Measurements from ENCODE around the gene CUL5. TPM values are rescaled to one million over a fixed set of nuclear protein-coding genes. Genes with fewer than 3 reads are reported as not detected.
"Not testable (repeated sequence)": the region's sequence is repeated elsewhere in the genome, so short reads cannot be mapped to it uniquely, and the experiment has no call there.

The CUL5 gene
- total RNA-seq, 1 experiment from 2014 or later, result 34.3 TPM

GRCh38 chr11:108122166-108122628 is 113.5 kb downstream of the CUL5 start:
- ChIA-PET POLR2A (ENCODE audit: unreplicated experiment) (no interaction called here), CTCF (no interaction called here)
- H4K20me1 ChIP-seq (ENCODE audit: insufficient read depth), result no peaks in the 10 kb centered on the region
- H3K4me3 ChIP-seq, result peak overlapping the region; percentile 92
- no peak for DNase-seq
- no peaks in the 10 kb centered on the region for H3K9me2 ChIP-seq (ENCODE audit: insufficient read depth)
- no peaks in the 10 kb centered on the region for H3K27me3 ChIP-seq (ENCODE audit: insufficient read depth, low read depth)
- H3K27ac ChIP-seq, result no peak overlapping the region
- intact Hi-C loops (cut with micrococcal nuclease; ENCODE audit: unreplicated experiment), result loop anchor here (5.0 kb wide), 1 partner anchor 470 kb away; the partner anchor contains the start of gene EXPH5
- TSS peak; percentile 38 for BruUV-seq (replicated peaks)
- H3K9me3 ChIP-seq (ENCODE audit: insufficient read depth, low read depth), result no peaks in the 10 kb centered on the region
- peaks cover 19% of the 10 kb centered on the region; the same call in 1 of the 2 replicates for H3K79me2 ChIP-seq (ENCODE audit: low read depth)
- H3K4me2 ChIP-seq, result peak overlapping the region; percentile 93
- peak overlapping the region; percentile 99 for H2AFZ ChIP-seq
- no peaks in the 10 kb centered on the region for H3K36me3 ChIP-seq (ENCODE audit: low read depth)
- H3F3A ChIP-seq (ENCODE audit: insufficient read depth, low read depth), result no peaks in the 10 kb centered on the region
- peaks cover 12% of the 10 kb centered on the region for H3K4me1 ChIP-seq (replicated peaks; ENCODE audit: insufficient read depth)
- no peak for TF ChIP-seq CTCF (conservative IDR thresholded peaks at IDR 0.05)
- TF ChIP-seq EZH2 (IDR thresholded peaks at IDR 0.05; ENCODE audit: low read depth), result no peak

- no peak for TF ChIP-seq EZH2 (IDR thresholded peaks at IDR 0.05; ENCODE audit: low read depth)
- Histone ChIP-seq H3K9me2 (ENCODE audit: insufficient read depth) (no peaks in the 10 kb centered on the region), H3K4me1 (replicated peaks; ENCODE audit: insufficient read depth) (peaks cover 12% of the 10 kb centered on the region), H2AFZ (no peak overlapping the region), H3K27me3 (ENCODE audit: insufficient read depth, low read depth) (no peaks in the 10 kb centered on the region), H3F3A (ENCODE audit: insufficient read depth, low read depth) (no peaks in the 10 kb centered on the region), H3K4me2 (no peak overlapping the region), H4K20me1 (ENCODE audit: insufficient read depth) (no peaks in the 10 kb centered on the region), H3K27ac (no peak overlapping the region), H3K79me2 (ENCODE audit: low read depth) (peaks cover 19% of the 10 kb centered on the region; the same call in 1 of the 2 replicates), H3K36me3 (ENCODE audit: low read depth) (no peaks in the 10 kb centered on the region), H3K9me3 (ENCODE audit: insufficient read depth, low read depth) (no peaks in the 10 kb centered on the region), H3K4me3 (no peak overlapping the region)
- intact Hi-C loops (cut with micrococcal nuclease; ENCODE audit: unreplicated experiment), result no loop called here
- ChIA-PET CTCF (no interaction called here), POLR2A (ENCODE audit: unreplicated experiment) (no interaction called here)
- BruUV-seq (replicated peaks), result no TSS peak
- no peak for DNase-seq
These were observed 116.4 kb downstream of the CUL5 start for GRCh38 chr11:108125096-108125495.

GRCh38 chr11:108128772-108129171 is 120.1 kb downstream of the CUL5 start:
- Histone ChIP-seq H3K36me3 (ENCODE audit: low read depth) (peaks cover 10% of the 10 kb centered on the region; the same call in 1 of the 2 replicates), H3K9me2 (ENCODE audit: insufficient read depth) (no peaks in the 10 kb centered on the region; the same call in 1 of the 2 replicates), H3K27ac (no peak overlapping the region), H3K79me2 (ENCODE audit: low read depth) (0 out of 2 replicates have a peak, but pooled peaks cover 2% of the 10 kb centered on the region), H3K4me1 (replicated peaks; ENCODE audit: insufficient read depth) (0 out of 2 replicates have a peak, but pooled peaks cover 1% of the 10 kb centered on the region), H3F3A (ENCODE audit: insufficient read depth, low read depth) (peaks cover 5% of the 10 kb centered on the region), H3K4me2 (no peak overlapping the region), H2AFZ (no peak overlapping the region), H3K4me3 (no peak overlapping the region), H4K20me1 (ENCODE audit: insufficient read depth) (no peaks in the 10 kb centered on the region), H3K27me3 (ENCODE audit: insufficient read depth, low read depth) (no peaks in the 10 kb centered on the region), H3K9me3 (ENCODE audit: insufficient read depth, low read depth) (no peaks in the 10 kb centered on the region)
- intact Hi-C loops (cut with micrococcal nuclease; ENCODE audit: unreplicated experiment), result no loop called here
- ChIA-PET POLR2A (ENCODE audit: unreplicated experiment) (no interaction called here), CTCF (interaction anchor here (0.7 kb wide), 1 partner anchor 1977 kb away, joined by 3 read pairs; no protein-coding TSS in a partner anchor)
- DNase-seq, result no peak
- TF ChIP-seq EZH2 (IDR thresholded peaks at IDR 0.05; ENCODE audit: low read depth) (no peak), CTCF (conservative IDR thresholded peaks at IDR 0.05) (no peak)
- BruUV-seq (replicated peaks), result no TSS peak

- no peaks in the 10 kb centered on the region for H3K79me2 ChIP-seq (ENCODE audit: low read depth)
- H3K27me3 ChIP-seq (ENCODE audit: insufficient read depth, low read depth), result no peaks in the 10 kb centered on the region
- H3K4me3 ChIP-seq, result no peak overlapping the region
- BruUV-seq (replicated peaks), result no TSS peak
- ChIA-PET CTCF (no interaction called here), POLR2A (ENCODE audit: unreplicated experiment) (no interaction called here)
- TF ChIP-seq CTCF (conservative IDR thresholded peaks at IDR 0.05) (no peak), EZH2 (IDR thresholded peaks at IDR 0.05; ENCODE audit: low read depth) (no peak)
- no peaks in the 10 kb centered on the region for H3K9me3 ChIP-seq (ENCODE audit: insufficient read depth, low read depth)
- H3K4me1 ChIP-seq (replicated peaks; ENCODE audit: insufficient read depth), result no peaks in the 10 kb centered on the region
- peak in 1 of 2 experiments; percentile 33 for DNase-seq
- intact Hi-C loops (cut with micrococcal nuclease; ENCODE audit: unreplicated experiment), result no loop called here
- no peaks in the 10 kb centered on the region for H4K20me1 ChIP-seq (ENCODE audit: insufficient read depth)
- no peak overlapping the region for H3K27ac ChIP-seq
- no peaks in the 10 kb centered on the region; the same call in 1 of the 2 replicates for H3K9me2 ChIP-seq (ENCODE audit: insufficient read depth)
- no peak overlapping the region for H2AFZ ChIP-seq
- peaks cover 10% of the 10 kb centered on the region; the same call in 1 of the 2 replicates for H3K36me3 ChIP-seq (ENCODE audit: low read depth)
- H3K4me2 ChIP-seq, result no peak overlapping the region
- H3F3A ChIP-seq (ENCODE audit: insufficient read depth, low read depth), result peaks cover 19% of the 10 kb centered on the region
These were observed 123.3 kb downstream of the CUL5 start for GRCh38 chr11:108131993-108132392.

GRCh38 chr11:108132993-108133538 is 124.4 kb downstream of the CUL5 start:
- intact Hi-C loops (cut with micrococcal nuclease; ENCODE audit: unreplicated experiment); POLR2A ChIA-PET (ENCODE audit: unreplicated experiment); H2AFZ ChIP-seq; H3K4me1 ChIP-seq (replicated peaks; ENCODE audit: insufficient read depth); H3K4me2 ChIP-seq; H3K9me2 ChIP-seq (ENCODE audit: insufficient read depth); H3K27me3 ChIP-seq (ENCODE audit: insufficient read depth, low read depth); H3K9me3 ChIP-seq (ENCODE audit: insufficient read depth, low read depth); H3K27ac ChIP-seq; H3K79me2 ChIP-seq (ENCODE audit: low read depth); BruUV-seq (replicated peaks); H4K20me1 ChIP-seq (ENCODE audit: insufficient read depth); H3K4me3 ChIP-seq; CTCF ChIA-PET: not testable (repeated sequence)
- Histone ChIP-seq H3F3A (ENCODE audit: insufficient read depth, low read depth) (peaks cover 19% of the 10 kb centered on the region), H3K36me3 (ENCODE audit: low read depth) (peaks cover 10% of the 10 kb centered on the region; the same call in 1 of the 2 replicates)
- DNase-seq, result peak in 1 of 2 experiments; percentile 30
